ACHN (cell line): Measurements from ENCODE around the gene APOBEC3F.

Experiments used
- DNase-seq: peaks from one replicate; pipeline ENCODE4 v3.0.0-alpha.2; 2015
- in situ Hi-C: cut with HindIII; loops from 2 replicates; pipeline ENCODE4 v1.10.0; 2017; ENCODE audit warnings: low sequenced_read_pairs, low pct_ligation_motif_present, low pct_unique_long_range_greater_than_20kb

The APOBEC3F gene

DNA sequence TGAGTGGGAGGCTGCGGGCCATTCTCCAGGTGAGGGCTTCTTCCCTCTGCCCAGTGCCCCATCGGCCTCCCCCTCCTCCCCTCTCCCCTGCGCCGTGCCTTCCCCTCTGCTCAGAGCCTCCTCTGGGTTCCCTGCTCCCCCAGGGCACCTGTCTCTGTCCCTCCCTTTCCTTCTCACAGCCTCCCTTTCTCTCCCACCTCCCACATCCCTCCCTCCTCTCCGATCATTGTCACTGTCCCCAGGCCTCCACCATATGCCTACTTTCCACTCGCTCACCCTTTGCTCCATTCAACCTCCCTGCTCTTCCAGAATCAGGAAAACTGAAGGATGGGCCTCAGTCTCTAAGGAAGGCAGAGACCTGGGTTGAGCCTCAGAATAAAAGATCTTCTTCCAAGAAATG, 46.4 kb downstream of the APOBEC3F start:
- in situ Hi-C loops, result no loop called here

DNA sequence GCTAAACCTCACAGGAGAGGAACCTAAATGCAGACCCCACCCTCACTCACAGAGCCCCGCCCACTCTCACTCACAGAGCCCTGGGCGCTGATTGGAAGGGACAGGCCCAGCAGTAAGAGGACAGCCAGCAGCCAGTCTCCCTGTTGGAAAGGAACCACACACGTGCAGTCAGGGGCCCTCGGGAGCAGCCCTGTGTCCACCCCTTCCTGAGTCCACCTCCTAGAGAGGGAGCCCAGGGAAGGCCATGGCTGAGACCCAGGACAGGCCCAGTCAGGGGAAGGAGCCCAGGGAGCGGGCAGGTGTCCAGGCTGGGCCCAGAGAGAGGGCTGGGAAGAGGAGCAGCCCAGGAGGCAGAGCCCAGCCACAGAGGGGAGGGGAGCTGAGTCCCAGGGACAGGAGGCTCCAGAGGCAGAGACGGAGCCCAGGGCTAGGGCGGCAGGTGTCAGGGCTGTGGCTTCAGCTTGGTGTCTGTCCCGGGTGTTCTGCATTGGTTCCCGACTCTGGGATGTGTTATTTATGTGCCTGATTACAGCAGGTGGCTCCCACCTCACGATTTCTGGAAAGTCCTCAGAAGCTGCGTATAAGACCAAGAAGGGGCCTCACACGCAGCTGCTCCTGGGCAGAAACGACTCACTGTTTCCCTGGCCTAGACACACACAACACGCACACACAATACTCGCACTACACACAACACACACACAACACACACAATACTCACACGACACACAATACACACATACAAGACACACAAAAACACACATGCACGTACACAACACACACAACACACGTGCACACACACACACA, 47.4 kb downstream of the APOBEC3F start:
- no peak for DNase-seq
- in situ Hi-C loops, result no loop called here

More for the DNA sequence above, 46.4 kb downstream of the APOBEC3F start:
- no peak for DNase-seq

DNA sequence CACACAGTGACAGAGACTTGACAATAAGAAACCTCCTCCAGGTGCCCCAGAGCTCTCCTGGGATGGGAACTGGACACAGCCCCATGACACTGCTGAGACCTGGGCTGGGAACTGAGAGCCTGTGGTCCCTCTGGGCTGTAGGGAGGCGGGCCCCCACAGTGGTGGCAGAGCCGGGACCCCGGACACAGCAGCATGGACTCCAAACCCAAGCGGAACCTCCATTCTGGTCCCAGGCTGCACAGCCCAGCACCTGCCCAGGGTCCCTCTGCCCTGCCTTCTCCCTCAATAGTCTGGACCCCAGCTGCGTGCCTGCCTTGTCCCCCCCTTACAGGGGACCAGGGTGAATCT, 48.0 kb downstream of the APOBEC3F start:
- no peak for DNase-seq
- in situ Hi-C loops, result no loop called here

DNA sequence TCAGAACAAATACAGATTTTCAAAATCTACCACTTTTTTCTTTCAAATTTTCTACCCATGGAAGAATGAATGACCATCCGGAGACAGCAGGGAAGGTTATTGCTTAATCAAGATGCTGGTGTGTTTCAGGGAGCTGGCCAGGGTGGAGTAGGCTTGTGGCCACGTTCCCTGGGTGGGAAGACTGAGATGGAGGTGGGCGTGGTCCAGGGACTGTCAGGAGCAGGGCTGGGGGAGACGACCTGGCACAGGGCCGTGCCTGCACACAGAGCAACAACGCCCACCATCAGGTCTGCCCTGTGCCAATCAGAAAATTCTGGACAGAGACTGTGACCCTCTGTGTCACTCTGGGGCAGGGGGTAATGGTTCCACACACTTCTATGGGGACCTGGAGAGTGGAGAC, 49.3 kb downstream of the APOBEC3F start:
- in situ Hi-C loops, result no loop called here
- no peak for DNase-seq

DNA sequence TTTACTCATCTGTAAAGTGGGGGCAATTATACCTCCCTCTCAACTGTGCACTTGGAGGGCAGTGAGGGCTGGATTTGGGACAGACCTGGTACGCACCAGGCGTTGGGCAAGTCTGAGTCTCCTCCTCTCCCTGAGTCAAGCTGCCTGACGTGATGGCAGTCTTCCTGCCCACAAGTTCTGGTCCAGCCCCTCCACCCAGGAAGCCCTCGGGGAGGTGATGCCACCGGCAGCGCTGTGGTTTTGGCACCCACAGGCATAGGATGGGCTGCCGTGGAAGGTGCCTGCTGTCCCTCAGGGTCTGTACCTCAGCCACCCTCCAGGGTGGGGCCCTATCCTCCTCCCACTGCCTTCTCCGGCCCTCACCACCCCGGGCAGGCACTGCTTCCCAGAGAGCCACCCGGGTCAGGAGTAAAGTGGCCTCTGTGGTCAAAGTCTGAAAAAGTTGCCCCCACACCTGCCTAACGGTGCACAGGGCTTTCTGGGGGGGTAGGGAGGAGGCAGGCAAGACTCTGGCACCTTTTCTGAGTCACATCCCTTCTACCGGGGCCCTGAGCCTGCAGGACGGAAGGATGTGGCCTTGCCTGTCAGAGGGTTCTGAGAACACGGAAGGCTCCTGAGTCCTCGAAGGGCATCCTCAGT, 49.9 kb downstream of the APOBEC3F start:
- in situ Hi-C loops, result no loop called here
- DNase-seq, result no peak

DNA sequence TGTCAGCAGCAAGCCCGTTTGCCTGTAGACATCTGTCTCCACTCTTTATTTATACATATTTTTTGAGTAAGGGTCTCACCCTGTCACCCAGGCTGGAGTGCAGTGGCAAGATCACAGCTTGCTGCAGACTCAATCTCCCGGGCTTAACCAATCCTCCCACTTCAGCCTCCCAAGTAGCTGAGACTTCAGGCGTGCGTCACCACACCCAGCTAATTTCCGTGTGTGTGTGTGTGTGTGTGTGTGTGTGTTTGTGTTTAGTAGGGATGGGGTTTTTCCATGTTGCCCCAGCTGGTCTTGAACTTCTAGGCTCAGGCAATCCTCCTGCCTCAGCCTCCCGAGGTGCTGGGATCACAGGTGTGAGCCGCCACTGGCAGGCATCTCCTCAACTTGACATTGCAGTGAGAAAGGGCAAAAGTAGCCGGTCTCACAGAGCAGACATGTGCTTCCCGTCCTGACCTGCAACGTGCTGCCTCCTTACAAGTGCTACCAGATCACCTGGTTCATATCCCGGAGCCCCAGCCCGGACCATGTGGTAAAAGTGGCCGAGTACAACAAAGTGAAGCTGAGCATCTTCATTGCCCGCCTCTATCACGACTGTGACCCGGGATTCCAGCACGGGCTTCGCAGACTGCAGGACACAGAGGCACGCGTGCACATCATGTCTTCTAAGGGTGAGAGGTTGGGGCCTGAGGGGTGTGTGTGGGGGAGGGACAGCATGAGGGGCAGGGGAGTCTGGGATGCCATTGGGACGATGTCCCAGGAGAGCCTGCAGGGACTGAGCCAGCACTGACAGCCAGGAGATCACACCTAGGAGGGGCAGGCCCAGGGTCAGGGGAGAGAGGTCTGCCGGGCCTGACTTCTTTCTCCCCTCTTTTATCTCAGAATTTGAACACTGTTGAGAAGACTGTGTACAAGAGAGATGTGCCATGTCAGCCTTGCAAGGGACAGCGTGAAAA, 50.7 kb downstream of the APOBEC3F start:
- in situ Hi-C loops, result no loop called here
- DNase-seq, result no peak

DNA sequence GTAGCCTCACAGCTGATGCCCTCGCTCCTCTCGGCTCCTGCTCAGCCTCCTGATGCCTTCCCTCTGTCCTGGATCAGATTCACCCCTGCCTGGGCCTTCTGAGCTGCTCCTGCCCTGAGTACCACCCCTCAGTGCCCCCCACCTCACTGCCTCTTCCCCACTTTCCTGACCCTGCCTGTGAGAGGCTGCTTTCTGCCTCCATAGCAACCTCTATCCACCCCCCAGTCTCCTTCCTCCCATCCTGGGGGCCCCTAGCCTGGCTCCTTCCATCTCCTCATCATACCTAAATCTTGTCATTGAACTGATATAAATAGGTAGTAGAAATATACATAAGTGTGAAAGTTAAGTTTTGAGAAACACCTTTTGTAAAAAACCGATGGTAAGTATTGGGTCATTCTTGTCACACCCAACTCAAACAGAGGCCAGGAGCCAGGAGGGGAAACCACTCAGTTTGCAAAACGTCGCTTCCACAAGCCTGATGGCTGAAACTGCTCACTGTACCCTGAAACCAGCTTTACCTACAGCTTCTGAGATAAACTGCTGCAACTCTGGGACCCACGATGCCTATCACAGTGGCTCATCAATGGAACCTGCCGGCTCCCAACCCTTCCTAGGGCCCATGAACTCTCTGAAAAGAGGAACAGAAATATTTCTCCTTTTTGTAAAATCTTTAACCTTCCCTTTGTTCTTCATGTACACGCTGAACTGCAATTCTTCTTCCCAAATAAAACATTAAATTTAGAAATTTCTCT, 51.6 kb downstream of the APOBEC3F start:
- no peak for DNase-seq
- in situ Hi-C loops, result no loop called here

DNA sequence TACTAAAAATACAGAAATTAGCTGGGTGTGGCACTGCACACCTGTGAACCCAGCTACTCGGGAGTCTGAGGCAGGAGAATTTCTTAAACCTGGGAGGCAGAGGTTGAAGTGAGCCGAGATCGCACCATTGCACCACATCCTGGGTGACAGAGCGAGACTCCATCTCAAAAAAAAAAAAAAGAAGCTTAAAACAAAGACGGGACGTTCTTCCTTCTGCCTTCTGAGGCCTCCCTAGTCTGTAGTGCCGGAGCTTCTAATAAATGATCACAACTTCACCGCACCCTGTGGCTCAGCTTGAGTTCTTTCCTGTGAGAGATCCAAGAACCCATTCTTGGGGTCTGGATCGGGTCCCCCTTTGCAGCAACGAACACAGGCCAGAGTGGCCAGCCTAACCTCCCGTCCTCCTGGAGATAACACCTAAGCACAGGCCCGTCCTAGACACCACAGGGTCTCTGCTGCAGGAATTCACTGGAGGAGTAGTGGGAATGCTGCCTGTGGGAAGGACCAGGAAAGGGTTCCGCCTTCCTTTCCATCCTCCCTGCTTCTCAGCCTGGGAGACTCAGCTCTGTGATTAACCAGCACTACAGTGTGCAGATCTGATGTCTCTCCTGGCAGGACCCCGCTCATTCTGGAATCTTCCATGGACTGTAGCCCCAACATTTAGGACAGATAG, 54.2 kb downstream of the APOBEC3F start:
- in situ Hi-C loops, result no loop called here

DNA sequence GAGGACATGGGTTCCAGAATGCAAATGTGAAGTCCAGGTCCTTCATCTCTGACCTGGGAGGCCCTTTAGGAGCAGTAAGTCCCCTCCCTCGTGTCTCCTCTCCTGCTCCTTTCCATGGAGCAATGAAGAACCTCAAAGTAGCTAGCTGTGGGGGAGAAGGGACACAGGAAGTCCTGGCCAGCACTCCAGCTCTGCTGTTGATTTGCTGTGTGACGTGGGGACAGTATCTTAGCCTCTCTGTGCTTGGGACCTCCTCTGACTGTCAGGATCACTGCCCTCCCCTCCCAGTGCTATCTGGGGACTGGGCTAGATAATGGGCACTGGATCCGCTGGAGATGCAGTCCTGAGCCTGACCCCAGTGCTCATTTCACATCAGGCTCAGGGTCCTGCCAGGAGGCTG, 55.3 kb downstream of the APOBEC3F start:
- in situ Hi-C loops, result no loop called here
- DNase-seq, result no peak

More for the DNA sequence above, 54.2 kb downstream of the APOBEC3F start:
- no peak for DNase-seq

DNA sequence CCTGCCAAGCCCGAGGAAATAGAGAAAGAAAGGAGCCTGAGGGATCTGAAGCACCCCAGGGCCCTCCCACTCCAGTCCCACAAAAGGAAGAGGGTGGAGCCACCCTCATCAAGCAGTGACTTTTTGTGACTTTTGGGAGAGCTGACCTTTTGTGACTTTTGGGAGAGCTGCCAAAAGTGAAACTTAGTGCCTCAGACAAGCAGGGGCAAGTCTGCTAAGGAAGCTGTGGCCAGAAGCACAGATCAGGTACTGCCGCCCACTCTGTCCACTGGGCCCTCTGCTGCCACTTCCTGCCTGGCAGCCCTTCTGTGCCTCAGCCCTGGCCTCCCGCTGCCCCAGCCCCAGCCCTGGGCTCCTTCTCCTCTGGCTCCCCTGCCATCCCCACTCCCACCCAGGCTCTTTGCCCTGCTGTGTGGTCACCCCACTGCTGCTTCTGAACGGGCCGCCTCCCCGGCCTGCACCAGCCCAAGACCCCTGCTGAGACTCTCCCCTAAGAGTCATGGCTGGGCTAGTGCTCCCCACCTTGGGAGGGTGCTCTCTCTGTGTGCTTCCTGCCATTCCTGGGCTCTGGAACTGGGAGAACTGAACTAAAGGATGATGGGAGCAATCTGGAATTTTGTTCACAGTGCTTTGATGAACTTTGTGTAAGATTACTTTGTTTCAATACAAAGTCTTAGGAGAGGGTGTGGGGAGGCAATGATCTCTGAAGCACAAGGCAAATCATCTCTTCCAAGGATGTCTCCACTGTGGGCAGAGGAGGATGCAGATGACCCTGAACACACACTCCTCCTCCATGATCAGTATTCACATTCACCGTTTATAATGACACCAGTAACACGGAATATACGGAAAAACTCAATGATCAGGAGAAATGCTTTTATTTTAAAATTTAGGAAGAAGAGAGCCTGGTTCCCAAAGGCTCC, 56.7 kb downstream of the APOBEC3F start, which contains the start of gene APOBEC3H:
TSS of gene APOBEC3H (plus strand) at position 147 of the 923 bp plus-strand sequence. CDS start 3,035 bp downstream, outside the sequence.
- DNase-seq, result peak; percentile 8
- in situ Hi-C loops, result no loop called here

DNA sequence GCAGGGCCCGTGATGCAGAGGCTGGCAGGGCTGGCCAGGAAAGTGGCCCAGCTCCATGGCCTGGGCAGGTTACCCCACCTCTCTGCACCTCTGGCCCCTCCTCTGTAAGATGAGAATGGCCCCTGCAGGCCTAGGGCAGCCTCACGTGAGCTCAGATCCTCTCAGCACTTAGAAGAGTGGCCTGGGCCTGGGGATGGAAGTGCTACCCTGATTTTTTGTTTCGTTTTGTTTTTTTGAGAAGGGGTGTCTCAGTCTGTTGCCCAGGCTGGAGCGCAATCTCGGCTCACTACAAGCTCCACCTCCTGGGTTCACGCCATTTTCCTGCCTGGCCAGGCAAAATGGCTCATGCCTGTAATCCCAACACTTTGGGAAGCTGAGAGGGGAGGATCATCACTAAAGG, 57.4 kb downstream of the APOBEC3F start:
- no peak for DNase-seq
- in situ Hi-C loops, result no loop called here

DNA sequence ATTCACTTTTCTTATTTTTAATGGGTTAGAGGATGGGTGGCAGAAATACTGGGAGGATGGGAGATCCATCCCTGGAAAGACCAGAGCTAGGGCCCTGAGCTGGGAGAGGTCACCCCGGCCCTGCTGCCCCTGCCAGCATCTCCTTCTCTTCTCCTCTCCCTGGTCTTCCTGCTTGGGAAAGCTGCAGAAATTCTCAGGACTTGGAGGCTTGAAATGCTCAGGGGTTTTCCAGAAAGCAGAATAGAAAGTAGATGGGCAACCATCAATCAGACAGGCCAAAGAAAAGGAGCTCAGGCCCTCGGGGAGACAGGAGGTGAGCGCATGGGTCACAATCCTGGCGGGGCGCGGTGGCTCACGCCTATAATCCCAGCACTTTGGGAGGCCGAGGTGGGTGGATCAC, 57.9 kb downstream of the APOBEC3F start:
- no peak for DNase-seq
- in situ Hi-C loops, result no loop called here

DNA sequence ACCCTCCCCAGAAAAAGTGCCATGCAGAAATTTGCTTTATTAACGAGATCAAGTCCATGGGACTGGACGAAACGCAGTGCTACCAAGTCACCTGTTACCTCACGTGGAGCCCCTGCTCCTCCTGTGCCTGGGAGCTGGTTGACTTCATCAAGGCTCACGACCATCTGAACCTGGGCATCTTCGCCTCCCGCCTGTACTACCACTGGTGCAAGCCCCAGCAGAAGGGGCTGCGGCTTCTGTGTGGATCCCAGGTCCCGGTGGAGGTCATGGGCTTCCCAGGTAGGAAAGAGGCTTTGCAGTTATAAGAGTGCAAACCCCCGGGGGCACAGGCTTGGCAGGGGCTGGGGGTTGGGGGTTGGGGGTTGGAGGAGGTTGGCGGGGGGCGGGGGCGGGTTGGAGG, 60.6 kb downstream of the APOBEC3F start:
- no peak for DNase-seq
- in situ Hi-C loops, result no loop called here

DNA sequence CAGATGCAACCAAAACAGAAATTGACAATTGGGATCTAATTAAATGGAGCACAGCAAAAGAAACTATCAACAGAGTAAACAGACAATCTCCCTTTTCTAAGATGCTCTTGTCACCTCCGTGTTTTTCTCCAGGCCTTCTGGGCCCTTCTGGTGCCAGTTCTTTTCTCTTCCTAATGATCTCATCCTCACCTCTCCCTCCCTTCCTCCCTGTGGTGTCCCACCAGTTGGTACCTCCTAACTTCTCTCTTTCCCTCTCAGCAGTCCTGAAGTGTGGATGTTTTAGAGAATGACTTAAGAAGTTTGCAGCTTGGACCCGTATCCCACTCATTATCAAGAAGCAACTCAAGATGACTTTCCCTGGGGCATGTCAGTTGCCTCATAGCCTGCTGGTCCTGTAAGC, 62.8 kb downstream of the APOBEC3F start:
- no peak for DNase-seq
- in situ Hi-C loops, result no loop called here
